ENCODE data around the gene DISC1.

DISC1 gene

DNA sequence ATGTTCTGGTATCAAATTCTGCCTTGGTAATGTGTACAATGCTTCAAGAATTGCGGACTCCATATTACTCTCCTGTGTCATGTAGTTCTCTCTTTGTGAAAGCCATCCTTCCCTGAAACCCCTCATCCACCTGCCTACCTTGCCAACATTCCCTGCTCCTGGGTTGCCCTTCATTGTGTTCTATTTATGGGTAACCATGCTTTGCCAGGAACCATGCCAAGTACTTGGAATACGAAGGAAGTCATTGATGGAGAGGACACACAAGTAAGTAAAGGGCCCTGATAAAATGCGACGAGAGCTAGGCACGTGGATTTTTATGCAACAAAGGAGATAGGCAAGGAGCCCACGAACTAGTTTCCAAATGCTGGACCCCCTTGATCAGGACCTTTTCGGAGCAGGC is 300.8 kb downstream of the DISC1 start:
- Mint-ChIP-seq H3K27ac (no peak overlapping the region), H3K4me3 (no peak overlapping the region), H3K9me3 (peaks cover 5% of the 10 kb centered on the region), H3K4me1 (peaks cover 11% of the 10 kb centered on the region), H3K36me3 (no peaks in the 10 kb centered on the region), H3K27me3 (no peaks in the 10 kb centered on the region)
- DNase-seq: no peak
- CTCF ChIA-PET: no interaction called here

- no peak for DNase-seq
- CTCF ChIA-PET: no interaction called here
- no peak overlapping the region for H3K27ac Mint-ChIP-seq
- H3K36me3 Mint-ChIP-seq: no peaks in the 10 kb centered on the region
- H3K9me3 Mint-ChIP-seq: peaks cover 6% of the 10 kb centered on the region
- H3K4me3 Mint-ChIP-seq: no peak overlapping the region
- H3K27me3 Mint-ChIP-seq: no peaks in the 10 kb centered on the region
- peaks cover 9% of the 10 kb centered on the region for H3K4me1 Mint-ChIP-seq
Measured at GRCh38 chr1:231929311-231929710, 302.7 kb downstream of the DISC1 start.

DNA sequence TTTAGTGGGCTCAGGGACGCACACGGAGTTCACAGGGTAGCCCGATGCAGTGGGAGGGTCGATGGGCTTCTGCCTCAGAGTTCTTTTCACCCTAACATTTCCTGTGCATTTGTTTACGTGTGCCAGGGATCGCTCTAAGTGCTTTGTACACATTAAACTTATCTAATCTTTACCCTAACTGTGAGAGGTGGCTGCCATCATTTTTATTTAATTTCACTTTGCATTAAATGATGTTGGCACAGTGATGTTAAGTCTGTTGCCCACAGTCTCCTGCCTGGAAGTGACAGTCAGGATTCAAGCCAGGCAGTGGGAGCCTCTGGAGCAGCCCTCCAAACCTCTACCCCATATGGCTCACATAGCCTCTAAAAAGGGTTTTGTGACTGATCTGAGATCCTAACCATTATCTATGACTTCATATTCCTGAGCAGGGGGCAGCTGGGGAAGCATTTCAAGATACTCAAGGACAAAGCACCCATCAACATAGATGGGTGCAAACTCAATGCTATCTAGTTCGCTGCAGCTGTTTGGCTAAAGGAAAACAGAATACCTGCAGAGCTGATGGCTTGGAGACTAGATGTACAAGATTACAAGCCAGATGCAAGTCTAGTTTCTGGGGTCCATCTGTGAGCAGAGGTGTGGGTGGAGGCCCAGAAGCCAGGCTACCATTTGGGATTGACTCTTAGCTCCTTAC is 303.8 kb downstream of the DISC1 start:
- Mint-ChIP-seq H3K27ac (no peak overlapping the region), H3K9me3 (peaks cover 6% of the 10 kb centered on the region), H3K4me3 (no peak overlapping the region), H3K4me1 (peaks cover 8% of the 10 kb centered on the region), H3K36me3 (no peaks in the 10 kb centered on the region), H3K27me3 (no peaks in the 10 kb centered on the region)
- CTCF ChIA-PET: interaction anchor here (0.8 to 2.1 kb wide), 3 partner anchors 16 to 693 kb away, joined by 3 to 7 read pairs (median 5); no protein-coding TSS in a partner anchor
- DNase-seq: no peak

DNA sequence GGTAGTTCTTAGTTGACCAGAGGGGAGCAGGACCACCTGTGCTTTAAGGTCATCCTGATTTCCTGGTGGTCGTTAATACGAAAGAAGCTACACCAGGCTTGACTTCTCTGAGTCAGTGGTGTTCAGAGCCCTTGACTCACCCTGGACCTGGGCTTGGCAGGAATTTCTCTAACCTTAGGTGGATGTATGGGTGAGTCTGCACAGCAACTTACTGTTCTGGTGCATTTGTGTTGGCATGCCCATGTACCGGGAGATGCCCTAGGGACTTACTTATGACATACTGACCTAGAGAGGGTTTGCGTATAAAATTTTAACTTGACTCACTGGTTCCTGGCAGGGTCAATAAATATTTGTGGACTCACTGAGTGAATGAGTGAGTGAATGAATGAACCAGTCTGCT is 304.6 kb downstream of the DISC1 start:
- CTCF ChIA-PET: interaction anchor here (0.8 to 2.1 kb wide), 5 partner anchors 10 to 692 kb away, joined by 3 to 7 read pairs (median 4); no protein-coding TSS in a partner anchor
- Mint-ChIP-seq H3K36me3 (no peaks in the 10 kb centered on the region), H3K27me3 (no peaks in the 10 kb centered on the region), H3K4me3 (no peak overlapping the region), H3K9me3 (peaks cover 6% of the 10 kb centered on the region), H3K27ac (no peak overlapping the region), H3K4me1 (peaks cover 8% of the 10 kb centered on the region)
- no peak for DNase-seq

- no peaks in the 10 kb centered on the region for H3K36me3 Mint-ChIP-seq
- DNase-seq: peak; percentile 58
- H3K9me3 Mint-ChIP-seq: peaks cover 6% of the 10 kb centered on the region
- no peak overlapping the region for H3K4me3 Mint-ChIP-seq
- no peak overlapping the region for H3K27ac Mint-ChIP-seq
- H3K4me1 Mint-ChIP-seq: peaks cover 8% of the 10 kb centered on the region
- no peaks in the 10 kb centered on the region for H3K27me3 Mint-ChIP-seq
- CTCF ChIA-PET: interaction anchor here (0.5 to 2.1 kb wide), 7 partner anchors 9 to 280 kb away, joined by 3 to 7 read pairs (median 4); no protein-coding TSS in a partner anchor
Measured at GRCh38 chr1:231931846-231932454, 305.4 kb downstream of the DISC1 start.

- Mint-ChIP-seq H3K9me3 (peaks cover 6% of the 10 kb centered on the region), H3K27me3 (no peaks in the 10 kb centered on the region), H3K4me1 (peaks cover 8% of the 10 kb centered on the region), H3K4me3 (no peak overlapping the region), H3K36me3 (no peaks in the 10 kb centered on the region), H3K27ac (no peak overlapping the region)
- no peak for DNase-seq
- CTCF ChIA-PET: no interaction called here
Measured at GRCh38 chr1:231933711-231934626, 307.4 kb downstream of the DISC1 start.

- no peaks in the 10 kb centered on the region for H3K27me3 Mint-ChIP-seq
- CTCF ChIA-PET: no interaction called here
- H3K9me3 Mint-ChIP-seq: peaks cover 6% of the 10 kb centered on the region
- H3K36me3 Mint-ChIP-seq: no peaks in the 10 kb centered on the region
- H3K27ac Mint-ChIP-seq: no peak overlapping the region
- no peak overlapping the region for H3K4me3 Mint-ChIP-seq
- no peak for DNase-seq
- H3K4me1 Mint-ChIP-seq: peaks cover 8% of the 10 kb centered on the region
Measured at GRCh38 chr1:231934797-231935196, 308.2 kb downstream of the DISC1 start.

GRCh38 chr1:231935856-231936255 is 309.3 kb downstream of the DISC1 start:
- H3K36me3 Mint-ChIP-seq: no peaks in the 10 kb centered on the region
- H3K4me3 Mint-ChIP-seq: no peak overlapping the region
- H3K27ac Mint-ChIP-seq: no peak overlapping the region
- H3K4me1 Mint-ChIP-seq: peaks cover 2% of the 10 kb centered on the region
- CTCF ChIA-PET: no interaction called here
- H3K9me3 Mint-ChIP-seq: peaks cover 6% of the 10 kb centered on the region
- H3K27me3 Mint-ChIP-seq: no peaks in the 10 kb centered on the region
- no peak for DNase-seq

GRCh38 chr1:231936983-231937775 is 310.6 kb downstream of the DISC1 start:
- Mint-ChIP-seq H3K36me3 (peaks cover 3% of the 10 kb centered on the region), H3K27me3 (no peaks in the 10 kb centered on the region), H3K4me1 (no peaks in the 10 kb centered on the region), H3K9me3 (peaks cover 3% of the 10 kb centered on the region), H3K27ac (no peak overlapping the region), H3K4me3 (no peak overlapping the region)
- CTCF ChIA-PET: no interaction called here
- no peak for DNase-seq

GRCh38 chr1:231938211-231938610 is 311.6 kb downstream of the DISC1 start:
- Mint-ChIP-seq H3K9me3 (peaks cover 2% of the 10 kb centered on the region), H3K4me3 (no peak overlapping the region), H3K27ac (no peak overlapping the region), H3K4me1 (no peaks in the 10 kb centered on the region), H3K36me3 (peaks cover 5% of the 10 kb centered on the region), H3K27me3 (no peaks in the 10 kb centered on the region)
- DNase-seq: no peak
- CTCF ChIA-PET: no interaction called here

- no peak overlapping the region for H3K4me3 Mint-ChIP-seq
- H3K36me3 Mint-ChIP-seq: peaks cover 5% of the 10 kb centered on the region
- DNase-seq: no peak
- no peaks in the 10 kb centered on the region for H3K4me1 Mint-ChIP-seq
- H3K27me3 Mint-ChIP-seq: no peaks in the 10 kb centered on the region
- H3K27ac Mint-ChIP-seq: no peak overlapping the region
- H3K9me3 Mint-ChIP-seq: peaks cover 2% of the 10 kb centered on the region
- CTCF ChIA-PET: no interaction called here
Measured at GRCh38 chr1:231938711-231939110, 312.1 kb downstream of the DISC1 start.

- H3K27ac Mint-ChIP-seq: no peak overlapping the region
- CTCF ChIA-PET: no interaction called here
- DNase-seq: no peak
- no peaks in the 10 kb centered on the region for H3K27me3 Mint-ChIP-seq
- no peaks in the 10 kb centered on the region for H3K4me1 Mint-ChIP-seq
- no peak overlapping the region for H3K4me3 Mint-ChIP-seq
- peaks cover 2% of the 10 kb centered on the region for H3K9me3 Mint-ChIP-seq
- peaks cover 5% of the 10 kb centered on the region for H3K36me3 Mint-ChIP-seq
Measured at GRCh38 chr1:231939118-231939517, 312.5 kb downstream of the DISC1 start.

- Mint-ChIP-seq H3K27me3 (no peaks in the 10 kb centered on the region), H3K9me3 (peaks cover 4% of the 10 kb centered on the region), H3K36me3 (peaks cover 8% of the 10 kb centered on the region), H3K27ac (no peak overlapping the region), H3K4me3 (no peak overlapping the region), H3K4me1 (no peaks in the 10 kb centered on the region)
- CTCF ChIA-PET: no interaction called here
- DNase-seq: no peak
Measured at GRCh38 chr1:231940116-231940515, 313.5 kb downstream of the DISC1 start.

DNA sequence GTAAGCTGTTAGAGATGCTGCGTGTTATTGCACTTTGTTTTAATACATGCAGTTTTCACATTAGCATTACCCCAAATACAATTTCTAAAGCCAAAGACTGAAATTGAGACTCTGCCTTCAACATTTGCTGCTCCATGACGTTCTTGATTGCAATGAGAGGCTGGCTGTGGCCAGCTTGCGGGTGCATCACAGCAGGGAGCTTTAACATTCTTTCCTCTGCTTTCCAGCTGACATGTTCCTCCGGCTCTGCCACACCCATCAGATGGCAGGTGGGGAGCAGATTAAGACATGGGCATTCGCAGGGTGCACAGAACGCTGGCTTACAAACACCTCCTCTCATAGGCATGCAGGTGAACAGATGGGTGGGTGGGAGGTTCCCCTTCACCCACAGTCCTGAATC is 314.1 kb downstream of the DISC1 start:
- peaks cover 11% of the 10 kb centered on the region for H3K36me3 Mint-ChIP-seq
- peaks cover 6% of the 10 kb centered on the region for H3K9me3 Mint-ChIP-seq
- no peaks in the 10 kb centered on the region for H3K27me3 Mint-ChIP-seq
- H3K4me3 Mint-ChIP-seq: no peak overlapping the region
- CTCF ChIA-PET: interaction anchor here (0.6 kb wide), 1 partner anchor 9 kb away, joined by 3 read pairs; no protein-coding TSS in a partner anchor
- no peak overlapping the region for H3K27ac Mint-ChIP-seq
- DNase-seq: no peak
- H3K4me1 Mint-ChIP-seq: no peaks in the 10 kb centered on the region

Measured in activated naive CD4-positive, alpha-beta T cell treated with anti-CD3 and anti-CD28 coated beads, Interleukin-2, amount 10 ng/mL, durations not matched to agents 7 days and 5 days (primary cell).